KMS-11 (cell line): ENCODE results near the gene ZNF732.

Source experiments
- H2AFZ ChIP-seq: fragments of 200-600 bp; sonication (generic); 2 replicates; pipeline ENCODE4 v1.6.1; 2016; ENCODE audit warnings: antibody characterized with exemption, mixed run types, low read depth
- H3K27ac ChIP-seq: fragments of 200-600 bp; sonication (generic); 2 replicates; pipeline ENCODE4 v1.6.1; 2016; ENCODE audit warnings: mild to moderate bottlenecking, mixed run types
- H3K27me3 ChIP-seq: fragments of 200-600 bp; sonication (generic); 2 replicates; pipeline ENCODE4 v1.6.1; 2017; ENCODE audit warnings: mild to moderate bottlenecking, low read depth, mixed run types, moderate library complexity; ENCODE audit not compliant: insufficient read depth
- H3K36me3 ChIP-seq: fragments of 200-600 bp; sonication (generic); 2 replicates; pipeline ENCODE4 v1.6.1; 2017; ENCODE audit warnings: mild to moderate bottlenecking, mixed run types; ENCODE audit not compliant: insufficient read depth
- H3K4me1 ChIP-seq: fragments of 200-600 bp; sonication (generic); 2 replicates; pipeline ENCODE4 v1.6.1; 2016; ENCODE audit warnings: mild to moderate bottlenecking, low read depth, mixed run types; ENCODE audit not compliant: poor library complexity, severe bottlenecking
- H3K4me2 ChIP-seq: fragments of 200-600 bp; sonication (generic); 2 replicates; pipeline ENCODE4 v1.7.0; 2016; ENCODE audit warnings: mild to moderate bottlenecking, mixed run types
- H3K4me3 ChIP-seq: fragments of 200-600 bp; sonication (generic); IDR thresholded peaks from 2 replicates; pipeline ENCODE4 v1.6.1; 2017; ENCODE audit warnings: low read depth, low read length, mixed read lengths; ENCODE audit not compliant: insufficient read depth
- H3K79me2 ChIP-seq: fragments of 200-600 bp; sonication (generic); 2 replicates; pipeline ENCODE4 v1.6.1; 2016; ENCODE audit warnings: low read depth, mixed run types; ENCODE audit not compliant: insufficient read depth
- H3K9ac ChIP-seq: fragments of 200-600 bp; sonication (generic); 2 replicates; pipeline ENCODE4 v1.6.1; 2016; ENCODE audit warnings: mild to moderate bottlenecking, mixed run types
- H4K20me1 ChIP-seq: fragments of 200-600 bp; sonication (generic); 2 replicates; pipeline ENCODE4 v1.6.1; 2016; ENCODE audit warnings: mild to moderate bottlenecking, mixed run types; ENCODE audit not compliant: insufficient read depth
- CTCF ChIP-seq: fragments of 200-600 bp; sonication (generic); conservative IDR thresholded peaks from 2 replicates; pipeline ENCODE4 v1.6.1; 2017; ENCODE audit warnings: low read depth, mild to moderate bottlenecking, antibody characterized with exemption, low read length, moderate library complexity, mixed read lengths

ZNF732 gene

GRCh38 chr4:304969-305680, at the start of gene ZNF732:
Gene ZNF732 (minus strand): TSS chr4:305474. CDS start chr4:305310, 164 bp downstream.
- H2AFZ ChIP-seq, result no peak within 1 kb of the TSS
- H3K4me3 ChIP-seq, result no peak within 1 kb of the TSS
- TF ChIP-seq CTCF, result no peak

GRCh38 chr4:340011-340410, 34.7 kb upstream of the ZNF732 start:
- no peak overlapping the region for H3K9ac ChIP-seq
- no peaks in the 10 kb centered on the region for H4K20me1 ChIP-seq
- no peak overlapping the region for H3K27ac ChIP-seq
- H3K79me2 ChIP-seq, result no peaks in the 10 kb centered on the region
- no peak overlapping the region for H2AFZ ChIP-seq
- H3K4me1 ChIP-seq, result no peaks in the 10 kb centered on the region
- no peaks in the 10 kb centered on the region for H3K36me3 ChIP-seq
- no peak; the same call in 1 of the 2 replicates for TF ChIP-seq CTCF
- H3K4me3 ChIP-seq, result no peak overlapping the region
- no peaks in the 10 kb centered on the region for H3K27me3 ChIP-seq
- no peak overlapping the region for H3K4me2 ChIP-seq

More at GRCh38 chr4:304969-305680, at the start of gene ZNF732:
- Histone ChIP-seq H3K27ac (no peak within 1 kb of the TSS), H4K20me1 (no peaks in the 10 kb centered on the region), H3K4me1 (no peaks in the 10 kb centered on the region), H3K79me2 (no peaks in the 10 kb centered on the region), H3K4me2 (no peak within 1 kb of the TSS), H3K36me3 (no peaks in the 10 kb centered on the region), H3K9ac (no peak within 1 kb of the TSS), H3K27me3 (no peaks in the 10 kb centered on the region)

- no peak for TF ChIP-seq CTCF
- no peaks in the 10 kb centered on the region for H4K20me1 ChIP-seq
- H3K27ac ChIP-seq, result no peak overlapping the region
- no peaks in the 10 kb centered on the region for H3K4me1 ChIP-seq
- no peak overlapping the region for H3K9ac ChIP-seq
- H3K27me3 ChIP-seq, result no peaks in the 10 kb centered on the region
- no peaks in the 10 kb centered on the region for H3K36me3 ChIP-seq
- no peaks in the 10 kb centered on the region for H3K79me2 ChIP-seq
- no peak overlapping the region for H3K4me3 ChIP-seq
- no peak overlapping the region for H2AFZ ChIP-seq
- no peak overlapping the region for H3K4me2 ChIP-seq
These were observed 33.5 kb upstream of the ZNF732 start for GRCh38 chr4:338759-339097.

- no peak overlapping the region for H3K9ac ChIP-seq
- H3K4me3 ChIP-seq, result no peak overlapping the region
- no peaks in the 10 kb centered on the region for H3K79me2 ChIP-seq
- no peak overlapping the region for H3K4me2 ChIP-seq
- no peak overlapping the region for H2AFZ ChIP-seq
- no peaks in the 10 kb centered on the region for H3K27me3 ChIP-seq
- no peaks in the 10 kb centered on the region for H4K20me1 ChIP-seq
- no peak for TF ChIP-seq CTCF
- H3K4me1 ChIP-seq, result no peaks in the 10 kb centered on the region
- H3K36me3 ChIP-seq, result no peaks in the 10 kb centered on the region
- no peak overlapping the region for H3K27ac ChIP-seq
These were observed 32.9 kb upstream of the ZNF732 start for GRCh38 chr4:337932-338758.
